Measurements from ENCODE around the gene OPRL1. TPM values are rescaled to one million over a fixed set of nuclear protein-coding genes. Genes with fewer than 3 reads are reported as not detected.

The OPRL1 gene
- total and polyA plus RNA-seq, 2 donors (not counting 1 experiment from before 2014, with no cell fraction given), result 0.49 to 4.1 TPM

- no peaks in the 10 kb centered on the region for H3K79me2 ChIP-seq (ENCODE audit: control insufficient read depth, insufficient read depth, low read length)
- TF ChIP-seq CTCF (conservative IDR thresholded peaks at IDR 0.05 in 1 of 2, IDR thresholded peaks at IDR 0.05 in 1 of 2; ENCODE audit: low read depth in 1 of 2, low read length in 2 of 2) (no peak), EZH2 (IDR thresholded peaks at IDR 0.05; ENCODE audit: low read length, missing control alignments) (no peak)
- H3K27me3 ChIP-seq (ENCODE audit: control insufficient read depth, insufficient read depth, low read length), result peaks cover 3% of the 10 kb centered on the region
- H3K36me3 ChIP-seq (ENCODE audit: control insufficient read depth, insufficient read depth, low read length), result peaks cover 1% of the 10 kb centered on the region
- H3K27ac ChIP-seq (ENCODE audit: insufficient read depth, low read length), result no peak overlapping the region
- H3K4me2 ChIP-seq (ENCODE audit: extremely low read depth, insufficient read depth, low read length), result peak overlapping the region; percentile 64
- H2AFZ ChIP-seq (ENCODE audit: low read length), result no peak overlapping the region
- no peak overlapping the region for H3K9ac ChIP-seq (ENCODE audit: insufficient read depth, low read length)
- H3K9me3 ChIP-seq (ENCODE audit: control insufficient read depth, insufficient read depth, low read depth, low read length), result no peaks in the 10 kb centered on the region
- peaks cover 8% of the 10 kb centered on the region for H3K4me1 ChIP-seq (ENCODE audit: control insufficient read depth, extremely low read depth, insufficient read depth, low read length)
- DNase-seq (ENCODE audit: low read depth in 2 of 2), result no peak
- H3K4me3 ChIP-seq (replicated peaks in 1 of 4; ENCODE audit: control extremely low read depth in 1 of 4, insufficient read depth in 1 of 4, low read depth in 3 of 4, low read length in 4 of 4), result peak overlapping the region in 2 of 4 experiments; percentile 82 to 89
- H4K20me1 ChIP-seq (ENCODE audit: control insufficient read depth, extremely low read depth, insufficient read depth, low read length), result no peaks in the 10 kb centered on the region
Observed at GRCh38 chr20:64077876-64078551, 1.9 kb upstream of the OPRL1 start.

DNA sequence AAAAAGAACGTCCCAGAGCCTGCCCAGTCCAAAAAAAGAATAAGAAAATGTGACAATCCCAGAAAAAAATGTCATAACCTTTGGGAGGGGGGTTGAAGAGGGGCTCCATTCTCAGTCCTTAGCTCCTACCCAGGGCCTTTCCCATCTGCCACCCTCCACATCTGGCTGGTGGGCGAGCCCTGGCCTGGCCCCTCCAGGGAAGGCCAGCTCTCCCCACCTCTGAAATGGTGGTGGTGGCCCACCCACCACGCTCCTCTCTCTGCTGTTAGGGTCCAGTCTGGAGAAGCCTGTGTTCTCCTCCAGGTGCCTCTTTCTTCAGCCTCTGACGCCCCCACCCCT lies 979 bp upstream of the OPRL1 start:
- DNase-seq (ENCODE audit: low read depth in 2 of 2), result no peak
- Histone ChIP-seq H3K9ac (ENCODE audit: insufficient read depth, low read length) (peak overlapping the region; percentile 55), H3K9me3 (ENCODE audit: control insufficient read depth, insufficient read depth, low read depth, low read length) (no peaks in the 10 kb centered on the region), H3K4me3 (replicated peaks in 1 of 4; ENCODE audit: control extremely low read depth in 1 of 4, insufficient read depth in 1 of 4, low read depth in 3 of 4, low read length in 4 of 4) (peak overlapping the region; percentile 58 to 89 (median 76)), H3K27ac (ENCODE audit: insufficient read depth, low read length) (no peak overlapping the region), H3K36me3 (ENCODE audit: control insufficient read depth, insufficient read depth, low read length) (no peaks in the 10 kb centered on the region), H4K20me1 (ENCODE audit: control insufficient read depth, extremely low read depth, insufficient read depth, low read length) (no peaks in the 10 kb centered on the region), H3K4me2 (ENCODE audit: extremely low read depth, insufficient read depth, low read length) (peak overlapping the region; percentile 87), H2AFZ (ENCODE audit: low read length) (no peak overlapping the region), H3K79me2 (ENCODE audit: control insufficient read depth, insufficient read depth, low read length) (no peaks in the 10 kb centered on the region), H3K27me3 (ENCODE audit: control insufficient read depth, insufficient read depth, low read length) (peaks cover 4% of the 10 kb centered on the region), H3K4me1 (ENCODE audit: control insufficient read depth, extremely low read depth, insufficient read depth, low read length) (peaks cover 10% of the 10 kb centered on the region)
- no peak for TF ChIP-seq EZH2 (IDR thresholded peaks at IDR 0.05; ENCODE audit: low read length, missing control alignments)
- no peak for TF ChIP-seq CTCF (conservative IDR thresholded peaks at IDR 0.05 in 1 of 2, IDR thresholded peaks at IDR 0.05 in 1 of 2; ENCODE audit: low read depth in 1 of 2, low read length in 2 of 2)

DNA sequence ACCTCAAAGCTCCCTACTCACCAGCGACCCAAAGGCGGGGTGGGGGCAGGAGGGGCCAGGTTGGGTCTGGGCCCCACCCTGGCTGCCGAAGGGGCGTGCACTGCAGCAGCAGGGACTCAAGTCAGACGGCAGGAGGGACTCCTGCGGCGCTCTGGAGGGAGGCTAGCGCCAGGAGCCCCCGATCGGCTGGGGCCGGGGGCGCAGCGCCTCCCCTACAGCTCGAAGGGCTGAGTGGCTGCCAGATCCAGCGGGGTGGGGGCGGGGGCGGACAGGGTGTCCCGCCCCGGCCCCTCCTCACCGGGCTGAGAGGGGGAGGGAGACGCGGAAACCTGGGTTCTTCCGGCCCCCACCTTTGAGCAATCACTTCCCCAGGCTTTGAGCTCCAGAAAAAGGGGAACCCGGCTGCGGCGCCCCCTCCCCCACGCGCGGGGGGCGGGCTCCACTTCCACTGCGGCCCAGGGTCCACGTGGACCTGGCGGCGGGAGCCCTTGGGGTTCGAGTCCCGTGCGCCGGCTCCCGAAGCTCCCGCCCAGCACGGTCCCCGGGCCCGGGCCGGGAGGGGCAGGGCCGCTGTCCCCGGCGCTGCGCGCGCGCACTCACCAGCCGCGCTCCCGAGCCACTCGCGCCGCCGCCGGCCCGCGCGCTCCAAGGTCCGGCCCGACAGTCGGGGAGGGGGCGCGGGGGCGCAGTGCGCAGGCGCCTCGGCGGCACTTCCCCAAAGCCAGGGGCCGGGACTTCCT lies 439 bp upstream of the OPRL1 start, which contains the start of gene RGS19:
Gene RGS19 (minus strand): TSS at position 246 of the 740 bp plus-strand sequence. CDS start 2,632 bp downstream, outside the sequence.
- Histone ChIP-seq H3K4me3 (replicated peaks in 1 of 4; ENCODE audit: control extremely low read depth in 1 of 4, insufficient read depth in 1 of 4, low read depth in 3 of 4, low read length in 4 of 4) (peak within 1 kb of the TSS; percentile 58 to 89 (median 76)), H3K4me2 (ENCODE audit: extremely low read depth, insufficient read depth, low read length) (peak within 1 kb of the TSS; percentile 87)
- peak; percentile 44 to 67 for DNase-seq (ENCODE audit: low read depth in 2 of 2)

More for the DNA sequence above, 439 bp upstream of the OPRL1 start, which contains the start of gene RGS19:
- Histone ChIP-seq H3K4me1 (ENCODE audit: control insufficient read depth, extremely low read depth, insufficient read depth, low read length) (peaks cover 10% of the 10 kb centered on the region), H4K20me1 (ENCODE audit: control insufficient read depth, extremely low read depth, insufficient read depth, low read length) (no peaks in the 10 kb centered on the region), H3K27me3 (ENCODE audit: control insufficient read depth, insufficient read depth, low read length) (peaks cover 8% of the 10 kb centered on the region), H3K79me2 (ENCODE audit: control insufficient read depth, insufficient read depth, low read length) (no peaks in the 10 kb centered on the region), H3K9me3 (ENCODE audit: control insufficient read depth, insufficient read depth, low read depth, low read length) (no peaks in the 10 kb centered on the region), H2AFZ (ENCODE audit: low read length) (peak within 1 kb of the TSS; percentile 49), H3K27ac (ENCODE audit: insufficient read depth, low read length) (peak within 1 kb of the TSS; percentile 14), H3K9ac (ENCODE audit: insufficient read depth, low read length) (peak within 1 kb of the TSS; percentile 55), H3K36me3 (ENCODE audit: control insufficient read depth, insufficient read depth, low read length) (no peaks in the 10 kb centered on the region)
- TF ChIP-seq CTCF (conservative IDR thresholded peaks at IDR 0.05 in 1 of 2, IDR thresholded peaks at IDR 0.05 in 1 of 2; ENCODE audit: low read depth in 1 of 2, low read length in 2 of 2), result no peak
- no peak for TF ChIP-seq EZH2 (IDR thresholded peaks at IDR 0.05; ENCODE audit: low read length, missing control alignments)
